ENCODE results near the gene HES2. TPM values are rescaled to one million over a fixed set of nuclear protein-coding genes. Genes with fewer than 3 reads are reported as not detected.

HES2 gene
- total RNA-seq, 1 experiment from 2014 or later, result 1.2 TPM

- Histone ChIP-seq H3K23me2 (ENCODE audit: insufficient read length, low read depth, low read length, poor library complexity, severe bottlenecking) (peaks cover 9% of the 10 kb centered on the region), H3K79me2 (ENCODE audit: insufficient read depth, low read length) (no peaks in the 10 kb centered on the region), H2BK120ac (ENCODE audit: low read depth, low read length, poor library complexity, severe bottlenecking) (no peak within 1 kb of the TSS), H2BK20ac (ENCODE audit: low read depth, low read length, poor library complexity, severe bottlenecking) (no peak within 1 kb of the TSS), H3K14ac (ENCODE audit: insufficient read depth, low read length) (no peak within 1 kb of the TSS), H4K8ac (replicated peaks; ENCODE audit: insufficient read length, low read depth, low read length) (no peak within 1 kb of the TSS), H3K4ac (ENCODE audit: low read depth, low read length) (no peak within 1 kb of the TSS), H3T11ph (ENCODE audit: low read length) (no peak within 1 kb of the TSS), H2BK5ac (ENCODE audit: insufficient read length, low read length) (no peak within 1 kb of the TSS), H4K20me1 (ENCODE audit: control insufficient read depth, insufficient read depth, insufficient read length) (no peaks in the 10 kb centered on the region), H3K56ac (ENCODE audit: insufficient read length, low read depth, low read length) (no peak within 1 kb of the TSS), H2AFZ (ENCODE audit: low read length) (no peak within 1 kb of the TSS), H3K9me3 (ENCODE audit: control insufficient read depth, low read depth, low read length) (no peaks in the 10 kb centered on the region), H4K91ac (ENCODE audit: insufficient read length, low read depth, low read length) (no peak within 1 kb of the TSS), H2BK12ac (ENCODE audit: insufficient read length, low read depth, low read length) (no peak within 1 kb of the TSS), H3K23ac (ENCODE audit: insufficient read length, low read depth, low read length) (no peak within 1 kb of the TSS), H3K27me3 (ENCODE audit: insufficient read depth, low read length) (peaks cover 50% of the 10 kb centered on the region), H3K9ac (ENCODE audit: extremely low read depth, insufficient read length, low read length) (no peak within 1 kb of the TSS), H3K79me1 (ENCODE audit: insufficient read depth, low read depth, low read length, poor library complexity, severe bottlenecking) (no peaks in the 10 kb centered on the region), H3K4me1 (ENCODE audit: insufficient read depth, low read length) (no peaks in the 10 kb centered on the region), H2AK5ac (ENCODE audit: insufficient read length, low read length) (no peak within 1 kb of the TSS), H3K27ac (ENCODE audit: insufficient read length, low read depth, low read length) (no peak within 1 kb of the TSS), H2BK15ac (ENCODE audit: low read depth, low read length) (no peak within 1 kb of the TSS), H3K4me2 (ENCODE audit: insufficient read depth, insufficient read length, low read length) (peak within 1 kb of the TSS; percentile 30), H3K18ac (ENCODE audit: insufficient read length, low read depth, low read length) (no peak within 1 kb of the TSS), H4K5ac (ENCODE audit: insufficient read length, low read depth, low read length) (no peak within 1 kb of the TSS)
- H3K9me3 Mint-ChIP-seq, result peaks cover 0 to 3% of the 10 kb centered on the region in 2 experiments; a peak in 2 of 5 replicates
- no peak for TF ChIP-seq CTCF (conservative IDR thresholded peaks at IDR 0.05)
- H3K4me1 Mint-ChIP-seq, result peaks cover 8 to 23% of the 10 kb centered on the region in 2 experiments
- no peaks in the 10 kb centered on the region for H3K36me3 Mint-ChIP-seq (ENCODE audit: insufficient read depth in 1 of 3, low read depth in 3 of 3)
- H3K4me3 Mint-ChIP-seq, result peak within 1 kb of the TSS; percentile 36 to 78
- no peak for DNase-seq
- H3K27ac Mint-ChIP-seq, result peak within 1 kb of the TSS in 1 of 3 experiments; percentile 44; a peak in 1 of 7 replicates
- peaks cover 86% of the 10 kb centered on the region for H3K27me3 Mint-ChIP-seq (ENCODE audit: low read depth)
- WGBS (ENCODE audit: extremely low coverage, insufficient read length, low lambda C conversion rate), result no CpG with 5 or more reads among the region's 99 CpGs
Measured at GRCh38 chr1:6424619-6425593, 5.2 kb upstream of the HES2 start, which contains the start of gene ESPN. Gene ESPN (plus strand): TSS chr1:6424776. CDS start chr1:6424956, 180 bp downstream.
